T-helper 9 cell (primary cell): Measurements from ENCODE around the gene MTHFS.

ENCODE experiments used
- DNase-seq: peaks from one replicate; pipeline ENCODE4 v3.0.0-alpha.2; 2020

Gene MTHFS

GRCh38 chr15:79874242-79874641 lies 22.6 kb downstream of the MTHFS start:
- DNase-seq, result no peak

- peak; percentile 32 for DNase-seq
Observed at GRCh38 chr15:79872358-79873017, 24.3 kb downstream of the MTHFS start.

- DNase-seq, result no peak
Observed at GRCh38 chr15:79868554-79868953, 28.3 kb downstream of the MTHFS start.

GRCh38 chr15:79863886-79864285 lies 32.9 kb downstream of the MTHFS start:
- DNase-seq, result no peak

GRCh38 chr15:79862191-79862590 lies 34.6 kb downstream of the MTHFS start:
- DNase-seq, result no peak

- DNase-seq, result no peak
Observed at GRCh38 chr15:79860661-79861060, 36.2 kb downstream of the MTHFS start.

- DNase-seq, result no peak
Observed at GRCh38 chr15:79858469-79858868, 38.3 kb downstream of the MTHFS start.

- DNase-seq, result peak; percentile 32
Observed at GRCh38 chr15:79853492-79854328, 43.1 kb downstream of the MTHFS start.

- DNase-seq, result no peak
Observed at GRCh38 chr15:79849789-79850188, 47.0 kb downstream of the MTHFS start.

GRCh38 chr15:79846539-79846938 lies 50.3 kb downstream of the MTHFS start:
- DNase-seq, result no peak

- no peak for DNase-seq
Observed at GRCh38 chr15:79844221-79844620, 52.6 kb downstream of the MTHFS start.

- DNase-seq, result no peak
Observed at GRCh38 chr15:79837846-79838245, 59.0 kb downstream of the MTHFS start.

- no peak for DNase-seq
Observed at GRCh38 chr15:79834495-79834894, 62.3 kb downstream of the MTHFS start.

- DNase-seq, result no peak
Observed at GRCh38 chr15:79832367-79833120, 64.3 kb downstream of the MTHFS start.

GRCh38 chr15:79831604-79832003 lies 65.2 kb downstream of the MTHFS start:
- DNase-seq, result no peak

- no peak for DNase-seq
Observed at GRCh38 chr15:79829950-79830349, 66.9 kb downstream of the MTHFS start.

- no peak for DNase-seq
Observed at GRCh38 chr15:79828447-79828846, 68.4 kb downstream of the MTHFS start.

- DNase-seq, result no peak
Observed at GRCh38 chr15:79826800-79827199, 70.0 kb downstream of the MTHFS start.

- DNase-seq, result no peak
Observed at GRCh38 chr15:79824136-79824701, 72.6 kb downstream of the MTHFS start.

- no peak for DNase-seq
Observed at GRCh38 chr15:79820820-79821219, 76.0 kb downstream of the MTHFS start.

- DNase-seq, result no peak
Observed at GRCh38 chr15:79820176-79820575, 76.6 kb downstream of the MTHFS start.

- DNase-seq, result no peak
Observed at GRCh38 chr15:79816571-79816970, 80.2 kb downstream of the MTHFS start.

GRCh38 chr15:79815468-79815867 lies 81.3 kb downstream of the MTHFS start:
- DNase-seq, result no peak
